Heart right ventricle (tissue), 16 donors: ENCODE data around the gene PIK3R1. TPM values are rescaled to one million over a fixed set of nuclear protein-coding genes. Genes with fewer than 3 reads are reported as not detected.

Source experiments
- ATAC-seq, 8 donors: fragments of 200-7000 bp; cut with Tn5 transposase; one replicate each; pipeline ENCODE4 v1.9.1; 2020; ENCODE audit warnings: mild to moderate bottlenecking in 8 of 8, moderate library complexity in 8 of 8, moderate number of reproducible peaks in 1 of 8
- DNase-seq, 2 donors: peaks; one replicate each; pipeline ENCODE4 v3.0.0-alpha.2; 2020
- H3K27ac ChIP-seq, 10 donors: fragments of 200-600 bp; sonication (generic) in 2 of 10; one replicate each; pipeline versions ENCODE4 v1.5.0 to v1.8.0; 2020 to 2022; ENCODE audit warnings: mild to moderate bottlenecking in 3 of 10
- H3K27me3 ChIP-seq, 7 donors: fragments of 200-600 bp; one replicate each; pipeline ENCODE4 v1.8.0; 2021 to 2022; ENCODE audit warnings: mild to moderate bottlenecking in 2 of 7
- H3K36me3 ChIP-seq, 9 donors: fragments of 200-600 bp; sonication (generic) in 1 of 9; one replicate each; pipeline versions ENCODE4 v1.5.0 to v1.8.0; 2020 to 2022; ENCODE audit warnings: mild to moderate bottlenecking in 2 of 9
- H3K4me1 ChIP-seq, 9 donors: fragments of 200-600 bp; sonication (generic) in 1 of 9; one replicate each; pipeline versions ENCODE4 v1.5.0 to v1.8.0; 2020 to 2022; ENCODE audit warnings: mild to moderate bottlenecking in 4 of 9
- H3K4me3 ChIP-seq, 10 donors: fragments of 200-600 bp; sonication (generic) in 2 of 10; one replicate each; pipeline versions ENCODE4 v1.5.0 to v1.8.0; 2020 to 2022; ENCODE audit warnings: mild to moderate bottlenecking in 7 of 10, moderate library complexity in 2 of 10
- H3K9me3 ChIP-seq, 11 donors: fragments of 200-600 bp in 10 of 11; sonication (generic) in 2 of 11; one replicate each; pipeline versions ENCODE4 v1.5.0 to v1.8.0; 2013 to 2022; ENCODE audit warnings: mild to moderate bottlenecking in 2 of 11, control low read depth in 1 of 11, moderate library complexity in 1 of 11
- WGBS, 2 donors: extraction: QIAGEN DNeasy Blood & Tissue Kit; methylation state at CpG; one replicate each; pipeline ENCODE4 v1.1.7; 2013; ENCODE audit warnings: inconsistent platforms in 1 of 2; 5-methylcytosine and 5-hydroxymethylcytosine counted together
- intact Hi-C, 10 donors: fragments of 100-400 bp; cut with DNase I; formaldehyde crosslinking; loops; one replicate each; pipeline versions ENCODE4 v1.11.1 to v1.14.2; 2022
- polyA plus RNA-seq, 2 donors: library from polyadenylated mRNA; stranded (reverse); fragments of 200-250 nt; gene quantifications; one replicate each; pipeline ENCODE4 v1.2.3, GENCODE V29; 2013
- total RNA-seq, 10 donors: library from RNA; stranded (reverse); fragmentation: NEBNext Ultra II Directional in 3 of 10; extraction: Animal tissue kit (Norgen Biotek cat#: 25700) in 3 of 10; gene quantifications; one replicate each; pipeline versions ENCODE4 v1.2.1 to v1.2.4, GENCODE V29; 2021 to 2023
- TF ChIP-seq, protein P1 (sequence below), 9 donors: fragments of 200-600 bp; sonication (generic) in 2 of 9; IDR thresholded peaks; one replicate each; pipeline versions ENCODE4 v1.5.0 to v1.8.0; 2021 to 2022; ENCODE audit warnings: antibody characterized with exemption in 9 of 9, mild to moderate bottlenecking in 5 of 9, moderate library complexity in 1 of 9
- donor health status: Arrhythmogenic right ventricular cardiomyopathy.
- donor health status: ischemic (EF 13 %, LVEDD 7.1; RV severe dilation, severe dysfunction).
- donor health status: healthy with polysubstance abuse.
- donor health status: DM: no; HTN: yes; CAD: no.
- donor health status: DM: no; HTN: no; CAD: no.
- donor health status: ischemic (EF 25% LVEDD 6.9; RV normal size, moderate dysfunction).
- donor health status: ischemic (EF 25% LVEDD 5.7; RV mildly dilated, moderate dysfunction).
- donor health status: healthy.
- donor health status: DM: yes; HTN: yes; CAD: no.
- donor health status: Ischemic cardiomyopathy.
- donor health status: ischemic (EF 35%, LVEDD 5.7; RV mildly dilated, moderate dysfunction).
- donor health status: nonischemic (EF 11% LVEDD 7.7; RV severe dilation, severe dysfunction).
- donor health status: DM: yes; HTN: yes; CAD: no.
- donor health status: PGD.
- donor health status: ischemic (EF 29% LVEDD 5.4; RV normal size, mild dysfunction).
- donor health status: nonischemic (EF 23%, LVEDD 6.1; RV moderate dilation, normal function).

PIK3R1 gene
- total and polyA plus RNA-seq, 12 donors: 12.2 to 269 (median 125) TPM

DNA sequence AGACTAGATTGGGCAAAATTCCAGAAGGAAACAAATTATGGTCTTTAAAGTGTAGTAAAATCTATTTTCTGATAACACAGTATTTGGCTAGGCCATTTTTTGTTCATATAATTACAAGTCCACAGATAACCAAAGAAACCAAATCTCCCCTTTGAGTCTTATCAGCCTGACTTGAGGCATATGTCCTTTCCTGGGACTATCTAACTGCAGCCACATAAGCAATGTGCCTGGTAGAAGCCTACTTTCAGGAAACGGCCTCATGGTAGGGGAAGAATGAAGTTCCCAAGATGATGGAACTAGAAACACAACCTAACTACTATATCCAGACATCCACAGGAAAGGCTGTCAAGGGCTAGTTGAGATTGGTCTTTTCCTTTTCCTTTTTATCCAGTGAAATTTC, 130.0 kb downstream of the PIK3R1 start:
- Histone ChIP-seq H3K9me3 (no peaks in the 10 kb centered on the region), H3K4me3 (no peak overlapping the region), H3K27me3 (no peaks in the 10 kb centered on the region), H3K36me3 (no peaks in the 10 kb centered on the region), H3K4me1 (peaks cover 0 to 34% (median 12%) of the 10 kb centered on the region in 9 donors), H3K27ac (no peak overlapping the region)
- intact Hi-C loops: loop anchor here in 1 of 10 donors (5.0 kb wide), 1 partner anchor 53 kb away; no protein-coding TSS in a partner anchor
- TF ChIP-seq, protein P1, sequence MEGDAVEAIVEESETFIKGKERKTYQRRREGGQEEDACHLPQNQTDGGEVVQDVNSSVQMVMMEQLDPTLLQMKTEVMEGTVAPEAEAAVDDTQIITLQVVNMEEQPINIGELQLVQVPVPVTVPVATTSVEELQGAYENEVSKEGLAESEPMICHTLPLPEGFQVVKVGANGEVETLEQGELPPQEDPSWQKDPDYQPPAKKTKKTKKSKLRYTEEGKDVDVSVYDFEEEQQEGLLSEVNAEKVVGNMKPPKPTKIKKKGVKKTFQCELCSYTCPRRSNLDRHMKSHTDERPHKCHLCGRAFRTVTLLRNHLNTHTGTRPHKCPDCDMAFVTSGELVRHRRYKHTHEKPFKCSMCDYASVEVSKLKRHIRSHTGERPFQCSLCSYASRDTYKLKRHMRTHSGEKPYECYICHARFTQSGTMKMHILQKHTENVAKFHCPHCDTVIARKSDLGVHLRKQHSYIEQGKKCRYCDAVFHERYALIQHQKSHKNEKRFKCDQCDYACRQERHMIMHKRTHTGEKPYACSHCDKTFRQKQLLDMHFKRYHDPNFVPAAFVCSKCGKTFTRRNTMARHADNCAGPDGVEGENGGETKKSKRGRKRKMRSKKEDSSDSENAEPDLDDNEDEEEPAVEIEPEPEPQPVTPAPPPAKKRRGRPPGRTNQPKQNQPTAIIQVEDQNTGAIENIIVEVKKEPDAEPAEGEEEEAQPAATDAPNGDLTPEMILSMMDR (IDR thresholded peaks at IDR 0.05): no peak
- ATAC-seq (no peak), DNase-seq (no peak)
- WGBS, 2 donors: 75 to 83% methylated on average over 1 of the region's 1 CpG

DNA sequence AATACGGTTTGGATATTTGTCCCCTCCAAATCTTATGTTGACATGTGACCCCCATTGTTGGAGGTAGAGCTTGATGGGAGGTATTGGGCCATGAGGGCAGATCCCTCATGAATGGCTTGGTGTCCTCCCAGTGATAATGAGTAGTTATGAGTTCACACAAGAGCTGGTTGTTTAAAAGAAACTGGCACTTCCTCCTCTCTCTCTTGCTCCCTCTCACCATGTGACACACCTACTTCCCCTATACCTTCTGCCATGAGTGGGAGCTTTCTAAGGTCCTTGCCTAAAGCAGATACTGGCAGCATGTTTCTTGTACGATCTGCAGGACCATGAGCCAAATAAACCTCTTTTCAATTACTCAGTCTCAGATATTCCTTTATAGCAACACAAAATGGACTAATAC, 132.0 kb downstream of the PIK3R1 start:
- Histone ChIP-seq H3K27ac (no peak overlapping the region), H3K4me3 (no peak overlapping the region), H3K36me3 (no peaks in the 10 kb centered on the region), H3K4me1 (peaks cover 0 to 34% (median 12%) of the 10 kb centered on the region in 9 donors), H3K9me3 (no peaks in the 10 kb centered on the region), H3K27me3 (no peaks in the 10 kb centered on the region)
- intact Hi-C loops: loop anchor here in 1 of 10 donors (5.0 kb wide), 1 partner anchor 55 kb away; no protein-coding TSS in a partner anchor
- 88 to 92% methylated on average over 2 of the region's 2 CpGs for WGBS, 2 donors
- no peak for DNase-seq
- ATAC-seq: no peak
- TF ChIP-seq, protein P1 (IDR thresholded peaks at IDR 0.05): no peak

DNA sequence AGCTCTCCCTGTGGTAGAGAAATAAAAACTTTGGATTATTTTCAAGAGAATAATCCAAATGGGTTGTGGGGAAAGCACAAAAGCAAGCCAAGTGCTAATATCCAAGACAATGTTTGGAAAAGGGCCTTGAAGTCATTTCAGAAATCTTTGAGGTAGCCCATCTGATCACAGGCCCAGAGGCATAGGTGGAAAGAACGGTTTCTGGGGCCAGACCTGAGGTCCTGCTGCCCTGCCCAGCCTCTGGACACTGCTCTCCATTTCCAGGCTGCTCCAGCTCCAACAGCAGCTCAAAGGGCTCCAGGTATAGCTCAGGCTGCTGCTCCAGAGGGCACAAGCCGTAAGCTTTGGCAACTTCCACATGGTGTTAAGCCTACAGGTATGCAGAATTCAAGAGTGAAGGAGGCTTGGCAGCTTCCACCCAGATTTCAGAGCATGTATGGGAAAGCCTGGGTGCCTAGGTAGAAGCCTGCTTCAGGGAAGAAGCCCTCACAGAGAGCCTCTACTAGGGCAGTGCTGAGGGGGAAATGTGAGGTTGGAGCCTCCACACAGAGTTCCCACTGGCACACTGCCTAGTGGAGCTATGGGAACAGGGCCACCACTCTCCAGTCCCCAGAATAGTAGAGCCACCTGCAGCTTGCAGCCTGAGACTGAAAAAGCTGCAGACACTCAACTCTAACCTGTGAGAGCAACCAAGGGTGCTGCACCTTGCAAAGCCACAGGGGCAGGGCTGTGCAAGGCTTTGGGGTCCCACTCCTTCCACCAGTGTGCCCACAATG, 133.1 kb downstream of the PIK3R1 start:
- Histone ChIP-seq H3K9me3 (no peaks in the 10 kb centered on the region), H3K36me3 (no peaks in the 10 kb centered on the region), H3K4me3 (no peak overlapping the region), H3K27me3 (no peaks in the 10 kb centered on the region), H3K27ac (no peak overlapping the region), H3K4me1 (peaks cover 0 to 33% (median 11%) of the 10 kb centered on the region in 9 donors)
- ATAC-seq (peak in 6 of 8 donors; percentile 70 to 85 (median 81)), DNase-seq (peak; percentile 29 to 42)
- WGBS, 2 donors: 82 to 83% methylated on average over 2 of the region's 2 CpGs
- TF ChIP-seq, protein P1 (IDR thresholded peaks at IDR 0.05): peak in 2 of 9 donors; percentile 9 to 17
- intact Hi-C loops: loop anchor here in 1 of 10 donors (5.0 kb wide), 1 partner anchor 56 kb away; no protein-coding TSS in a partner anchor

DNA sequence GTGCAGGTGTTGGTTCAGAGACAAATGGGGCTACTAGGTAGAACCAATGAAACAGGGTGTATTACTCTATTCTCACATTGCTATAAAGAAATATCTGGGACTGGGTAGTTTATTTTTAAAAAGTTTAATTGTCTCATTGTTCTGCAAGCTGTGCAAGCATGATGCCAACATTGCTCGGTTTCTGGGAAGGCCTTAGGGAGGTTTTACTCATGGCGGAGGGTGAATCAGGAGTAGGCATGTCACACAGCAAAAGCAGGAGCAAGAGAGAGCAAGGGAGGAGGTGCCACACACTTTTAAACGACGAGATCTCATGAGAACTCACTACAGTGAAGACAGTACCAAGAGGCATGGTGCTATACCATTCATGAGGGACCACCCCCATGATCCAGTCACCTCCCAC, 134.6 kb downstream of the PIK3R1 start:
- DNase-seq (no peak), ATAC-seq (no peak)
- intact Hi-C loops: no loop called here

More for the DNA sequence above, 134.6 kb downstream of the PIK3R1 start:
- Histone ChIP-seq H3K36me3 (no peaks in the 10 kb centered on the region), H3K4me3 (no peak overlapping the region), H3K27me3 (no peaks in the 10 kb centered on the region), H3K27ac (no peak overlapping the region), H3K4me1 (peaks cover 0 to 21% (median 0%) of the 10 kb centered on the region in 9 donors), H3K9me3 (no peaks in the 10 kb centered on the region)
- TF ChIP-seq, protein P1 (IDR thresholded peaks at IDR 0.05): no peak
- WGBS, 2 donors: 90% methylated on average over 4 of the region's 4 CpGs
